Liver (tissue), 9 donors: ENCODE results near the gene KDM7A. TPM values are rescaled to one million over a fixed set of nuclear protein-coding genes. Genes with fewer than 3 reads are reported as not detected.

ENCODE experiments used
- DNase-seq: peaks from one replicate; pipeline ENCODE4 v3.0.0-alpha.2; 2017; ENCODE audit warnings: low spot score
- H3K27ac ChIP-seq, 2 donors: one replicate each; pipeline ENCODE4 v1.7.0; 2013; ENCODE audit warnings: inconsistent platforms in 2 of 2, low read length in 2 of 2, control low read depth in 1 of 2, low read depth in 1 of 2, mild to moderate bottlenecking in 1 of 2
- H3K27me3 ChIP-seq, 4 donors: one replicate each; pipeline versions ENCODE4 v1.6.1 to v1.7.0; 2013; ENCODE audit warnings: low read length in 3 of 4, inconsistent platforms in 1 of 4, mild to moderate bottlenecking in 1 of 4, moderate library complexity in 1 of 4; ENCODE audit not compliant: control insufficient read depth in 4 of 4, insufficient read depth in 4 of 4
- H3K36me3 ChIP-seq, 4 donors: one replicate each; pipeline versions ENCODE4 v1.6.1 to v1.7.0; 2013; ENCODE audit warnings: low read length in 3 of 4, mild to moderate bottlenecking in 3 of 4, low read depth in 1 of 4, moderate library complexity in 1 of 4; ENCODE audit not compliant: control insufficient read depth in 4 of 4, insufficient read depth in 3 of 4
- H3K4me1 ChIP-seq, 4 donors: one replicate each; pipeline versions ENCODE4 v1.6.1 to v1.7.0; 2013; ENCODE audit warnings: low read length in 3 of 4, mild to moderate bottlenecking in 3 of 4, moderate library complexity in 1 of 4; ENCODE audit not compliant: control insufficient read depth in 4 of 4, insufficient read depth in 4 of 4
- H3K4me3 ChIP-seq, 3 donors: one replicate each; pipeline versions ENCODE4 v1.6.1 to v1.7.0; 2013; ENCODE audit warnings: low read length in 3 of 3, control low read depth in 1 of 3, low read depth in 1 of 3, mild to moderate bottlenecking in 1 of 3
- H3K9ac ChIP-seq, 2 donors: one replicate each; pipeline ENCODE4 v1.7.0; 2013; ENCODE audit warnings: low read length in 2 of 2, mild to moderate bottlenecking in 2 of 2, moderate library complexity in 2 of 2, control low read depth in 1 of 2, low read depth in 1 of 2
- H3K9me3 ChIP-seq, 4 donors: one replicate each; pipeline versions ENCODE4 v1.6.1 to v1.7.0; 2013; ENCODE audit warnings: low read length in 3 of 4; ENCODE audit not compliant: control insufficient read depth in 4 of 4
- CTCF ChIP-seq: fragments of 150-350 bp; IDR thresholded peaks from 2 replicates; pipeline ENCODE4 v1.5.1; 2017; ENCODE audit warnings: improper control_type of control experiment, low read depth, low read length; ENCODE audit not compliant: missing input control
- EGR1 ChIP-seq, 2 donors: IDR thresholded peaks; 2 replicates each; pipeline ENCODE4 v1.6.1; 2016 to 2018; ENCODE audit warnings: antibody characterized with exemption in 2 of 2, low read depth in 2 of 2
- FOXA1 ChIP-seq: IDR thresholded peaks from 2 replicates; pipeline ENCODE4 v1.6.1; 2016; ENCODE audit warnings: antibody characterized with exemption
- FOXA2 ChIP-seq: IDR thresholded peaks from 2 replicates; pipeline ENCODE4 v1.6.1; 2016; ENCODE audit warnings: antibody characterized with exemption
- GABPA ChIP-seq, 2 donors: IDR thresholded peaks in 1 of 2; conservative IDR thresholded peaks in 1 of 2; 2 replicates each; pipeline ENCODE4 v1.6.1; 2016; ENCODE audit warnings: antibody characterized with exemption in 2 of 2, mild to moderate bottlenecking in 1 of 2, moderate library complexity in 1 of 2
- HNF4A ChIP-seq, 2 donors: conservative IDR thresholded peaks; 2 replicates each; pipeline ENCODE4 v1.6.1; 2016; ENCODE audit warnings: antibody characterized with exemption in 2 of 2, mild to moderate bottlenecking in 2 of 2
- HNF4G ChIP-seq: IDR thresholded peaks from 2 replicates; pipeline ENCODE4 v1.6.1; 2016; ENCODE audit warnings: antibody characterized with exemption
- JUND ChIP-seq, 2 donors: IDR thresholded peaks; 2 replicates each; pipeline ENCODE4 v1.6.1; 2016; ENCODE audit warnings: antibody characterized with exemption in 2 of 2
- MAX ChIP-seq: IDR thresholded peaks from 2 replicates; pipeline ENCODE4 v1.6.1; 2016; ENCODE audit warnings: antibody characterized with exemption
- NR2F2 ChIP-seq: IDR thresholded peaks from 2 replicates; pipeline ENCODE4 v1.6.1; 2016; ENCODE audit warnings: antibody characterized with exemption
- RAD21 ChIP-seq, 2 donors: IDR thresholded peaks; 2 replicates each; pipeline ENCODE4 v1.6.1; 2016; ENCODE audit warnings: antibody characterized with exemption in 2 of 2, mild to moderate bottlenecking in 2 of 2
- RXRA ChIP-seq, 2 donors: IDR thresholded peaks; 2 replicates each; pipeline ENCODE4 v1.6.1; 2017 to 2018; ENCODE audit warnings: antibody characterized with exemption in 2 of 2, mild to moderate bottlenecking in 1 of 2
- SP1 ChIP-seq: IDR thresholded peaks from 2 replicates; pipeline ENCODE4 v1.6.1; 2018; ENCODE audit warnings: antibody characterized with exemption, mild to moderate bottlenecking
- TAF1 ChIP-seq: conservative IDR thresholded peaks from 2 replicates; pipeline ENCODE4 v1.6.1; 2016; ENCODE audit warnings: antibody characterized with exemption, mild to moderate bottlenecking
- YY1 ChIP-seq: IDR thresholded peaks from 2 replicates; pipeline ENCODE4 v1.6.1; 2016; ENCODE audit warnings: antibody characterized with exemption, mild to moderate bottlenecking
- ZBTB33 ChIP-seq: IDR thresholded peaks from 2 replicates; pipeline ENCODE4 v1.6.1; 2016; ENCODE audit warnings: antibody characterized with exemption
- WGBS: extraction: QIAGEN DNeasy Blood & Tissue Kit; methylation state at CpG from one replicate; pipeline ENCODE4 v1.1.7; 2013; 5-methylcytosine and 5-hydroxymethylcytosine counted together
- polyA plus RNA-seq, 2 donors: library from polyadenylated mRNA; stranded (reverse) in 1 of 2; unstranded in 1 of 2; fragments of 200-250 nt in 1 of 2; fragments of >200 nt in 1 of 2; fragmentation: Nextera tagmentation in 1 of 2; extraction: Ambion mirVana in 1 of 2; gene quantifications; one replicate each; pipeline versions ENCODE4 v1.2.1 to v1.2.3, GENCODE V29; 2013 to 2015
- total RNA-seq, 2 donors: library from RNA; depleted of rRNA; stranded (reverse); fragments of >200 nt; gene quantifications; one replicate each; pipeline ENCODE4 v1.2.3, GENCODE V29; 2014
- TF ChIP-seq, protein P1 (sequence below): IDR thresholded peaks from 2 replicates; pipeline ENCODE4 v1.6.1; 2016; ENCODE audit warnings: antibody characterized with exemption
- TF ChIP-seq, protein P2 (sequence below): IDR thresholded peaks from 2 replicates; pipeline ENCODE4 v1.6.1; 2016; ENCODE audit warnings: antibody characterized with exemption, mild to moderate bottlenecking
- donor health status: healthy.
- donor health status: healthy.
- donor health status: healthy.
- donor health status: healthy.
- donor health status: healthy.

Gene KDM7A
- total and polyA plus RNA-seq, 4 donors: 1.9 to 27.5 (median 9.9) TPM

DNA sequence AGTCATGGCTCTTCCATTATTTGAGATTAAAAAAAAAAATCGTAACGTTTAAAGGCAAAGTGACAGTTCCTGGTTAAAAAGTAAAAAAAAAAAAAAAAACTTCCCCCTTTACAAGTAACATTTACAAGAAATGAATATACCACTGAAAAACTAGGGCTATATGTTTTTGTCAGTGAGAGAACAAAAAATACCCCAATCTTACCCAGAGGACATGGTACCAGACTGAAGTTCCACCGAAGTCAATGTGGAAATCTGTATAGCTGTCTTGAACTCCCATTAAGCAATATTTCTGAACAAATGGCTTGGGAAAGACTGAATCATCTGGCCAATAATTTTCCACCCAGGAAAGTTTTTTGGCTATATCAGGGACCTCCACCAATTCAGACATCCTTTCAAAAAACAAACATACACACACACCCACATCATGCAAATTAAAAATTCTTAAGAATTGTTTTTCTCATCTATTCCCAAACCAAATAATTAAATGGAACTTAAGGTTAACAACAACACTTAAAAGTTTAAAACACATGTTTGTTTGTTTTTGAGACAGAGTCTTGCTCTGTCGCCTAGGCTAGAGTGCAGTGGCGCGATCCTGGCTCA, 50.2 kb downstream of the KDM7A start:
- H3K4me3 ChIP-seq: no peak overlapping the region
- no peak overlapping the region for H3K27ac ChIP-seq
- DNase-seq: no peak
- 97% methylated on average over 6 of the region's 6 CpGs for WGBS
- H3K9me3 ChIP-seq: no peaks in the 10 kb centered on the region
- TF ChIP-seq RXRA (IDR thresholded peaks at IDR 0.05) (no peak), CTCF (no peak), TAF1 (no peak), FOXA1 (no peak), JUND (IDR thresholded peaks at IDR 0.05) (no peak), NR2F2 (no peak), HNF4G (no peak), SP1 (no peak), HNF4A (conservative IDR thresholded peaks at IDR 0.05) (no peak), RAD21 (IDR thresholded peaks at IDR 0.05) (no peak), ZBTB33 (no peak), MAX (no peak), GABPA (IDR thresholded peaks at IDR 0.05 in 1 of 2, conservative IDR thresholded peaks at IDR 0.05 in 1 of 2) (no peak), EGR1 (IDR thresholded peaks at IDR 0.05; ENCODE audit: low read depth in 2 of 2) (no peak), YY1 (no peak), FOXA2 (no peak)
- TF ChIP-seq, protein P1, sequence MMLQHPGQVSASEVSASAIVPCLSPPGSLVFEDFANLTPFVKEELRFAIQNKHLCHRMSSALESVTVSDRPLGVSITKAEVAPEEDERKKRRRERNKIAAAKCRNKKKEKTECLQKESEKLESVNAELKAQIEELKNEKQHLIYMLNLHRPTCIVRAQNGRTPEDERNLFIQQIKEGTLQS: no peak
- TF ChIP-seq, protein P2, sequence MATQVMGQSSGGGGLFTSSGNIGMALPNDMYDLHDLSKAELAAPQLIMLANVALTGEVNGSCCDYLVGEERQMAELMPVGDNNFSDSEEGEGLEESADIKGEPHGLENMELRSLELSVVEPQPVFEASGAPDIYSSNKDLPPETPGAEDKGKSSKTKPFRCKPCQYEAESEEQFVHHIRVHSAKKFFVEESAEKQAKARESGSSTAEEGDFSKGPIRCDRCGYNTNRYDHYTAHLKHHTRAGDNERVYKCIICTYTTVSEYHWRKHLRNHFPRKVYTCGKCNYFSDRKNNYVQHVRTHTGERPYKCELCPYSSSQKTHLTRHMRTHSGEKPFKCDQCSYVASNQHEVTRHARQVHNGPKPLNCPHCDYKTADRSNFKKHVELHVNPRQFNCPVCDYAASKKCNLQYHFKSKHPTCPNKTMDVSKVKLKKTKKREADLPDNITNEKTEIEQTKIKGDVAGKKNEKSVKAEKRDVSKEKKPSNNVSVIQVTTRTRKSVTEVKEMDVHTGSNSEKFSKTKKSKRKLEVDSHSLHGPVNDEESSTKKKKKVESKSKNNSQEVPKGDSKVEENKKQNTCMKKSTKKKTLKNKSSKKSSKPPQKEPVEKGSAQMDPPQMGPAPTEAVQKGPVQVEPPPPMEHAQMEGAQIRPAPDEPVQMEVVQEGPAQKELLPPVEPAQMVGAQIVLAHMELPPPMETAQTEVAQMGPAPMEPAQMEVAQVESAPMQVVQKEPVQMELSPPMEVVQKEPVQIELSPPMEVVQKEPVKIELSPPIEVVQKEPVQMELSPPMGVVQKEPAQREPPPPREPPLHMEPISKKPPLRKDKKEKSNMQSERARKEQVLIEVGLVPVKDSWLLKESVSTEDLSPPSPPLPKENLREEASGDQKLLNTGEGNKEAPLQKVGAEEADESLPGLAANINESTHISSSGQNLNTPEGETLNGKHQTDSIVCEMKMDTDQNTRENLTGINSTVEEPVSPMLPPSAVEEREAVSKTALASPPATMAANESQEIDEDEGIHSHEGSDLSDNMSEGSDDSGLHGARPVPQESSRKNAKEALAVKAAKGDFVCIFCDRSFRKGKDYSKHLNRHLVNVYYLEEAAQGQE: no peak
- H3K27me3 ChIP-seq: no peaks in the 10 kb centered on the region
- H3K36me3 ChIP-seq: peaks cover 2 to 38% (median 16%) of the 10 kb centered on the region in 4 donors
- no peak overlapping the region for H3K9ac ChIP-seq
- H3K4me1 ChIP-seq: no peaks in the 10 kb centered on the region
